Measurements from ENCODE around the gene BAIAP2L2. TPM values are rescaled to one million over a fixed set of nuclear protein-coding genes. Genes with fewer than 3 reads are reported as not detected.
"Not testable (repeated sequence)": the region's sequence is repeated elsewhere in the genome, so short reads cannot be mapped to it uniquely, and the experiment has no call there.

The BAIAP2L2 gene
- total RNA-seq, 1 donor from 2014 or later: not detected

- intact Hi-C loops (cut with DNase I): no loop called here
- Histone ChIP-seq H3K4me1 (peaks cover 21% of the 10 kb centered on the region), H3K4me3 (peak overlapping the region; percentile 37 to 65)
These were observed 30.0 kb downstream of the BAIAP2L2 start for GRCh38 chr22:38080474-38080849.

GRCh38 chr22:38079804-38080203, 30.7 kb downstream of the BAIAP2L2 start:
- intact Hi-C loops (cut with DNase I): no loop called here
- DNase-seq (ENCODE audit: extremely low spot score in 2 of 2): no peak
- Histone ChIP-seq H3K4me1 (peaks cover 21% of the 10 kb centered on the region), H3K9me3 (no peaks in the 10 kb centered on the region), H3K27me3 (no peaks in the 10 kb centered on the region), H3K27ac (no peak overlapping the region), H3K4me3 (no peak overlapping the region), H3K36me3 (peaks cover 0 to 14% of the 10 kb centered on the region in 2 donors)
- TF ChIP-seq POLR2A (IDR thresholded peaks at IDR 0.05) (no peak), POLR2AphosphoS5 (IDR thresholded peaks at IDR 0.05; ENCODE audit: insufficient read depth in 1 of 2, low read depth in 1 of 2) (no peak), CTCF (IDR thresholded peaks at IDR 0.05) (no peak)

More at GRCh38 chr22:38080474-38080849, 30.0 kb downstream of the BAIAP2L2 start:
- TF ChIP-seq POLR2AphosphoS5 (IDR thresholded peaks at IDR 0.05; ENCODE audit: insufficient read depth in 1 of 2, low read depth in 1 of 2) (no peak), CTCF (IDR thresholded peaks at IDR 0.05) (no peak), POLR2A (IDR thresholded peaks at IDR 0.05) (no peak)
- peaks cover 0 to 8% of the 10 kb centered on the region in 2 donors for H3K36me3 ChIP-seq
- no peaks in the 10 kb centered on the region for H3K9me3 ChIP-seq
- no peaks in the 10 kb centered on the region for H3K27me3 ChIP-seq
- no peak overlapping the region for H3K27ac ChIP-seq
- no peak for DNase-seq (ENCODE audit: extremely low spot score in 2 of 2)

- H3K4me1 ChIP-seq: peaks cover 21% of the 10 kb centered on the region
- H3K4me3 ChIP-seq; H3K27ac ChIP-seq; H3K27me3 ChIP-seq; intact Hi-C loops (cut with DNase I); DNase-seq (ENCODE audit: extremely low spot score in 2 of 2); H3K9me3 ChIP-seq: not testable (repeated sequence)
- H3K36me3 ChIP-seq: peaks cover 0 to 20% of the 10 kb centered on the region in 2 donors
These were observed 31.3 kb downstream of the BAIAP2L2 start for GRCh38 chr22:38079208-38079607.

GRCh38 chr22:38078046-38078840, 32.2 kb downstream of the BAIAP2L2 start:
- no peak for DNase-seq (ENCODE audit: extremely low spot score in 2 of 2)
- intact Hi-C loops (cut with DNase I): no loop called here
- H3K27me3 ChIP-seq: no peaks in the 10 kb centered on the region
- H3K36me3 ChIP-seq: peaks cover 0 to 29% of the 10 kb centered on the region in 2 donors
- no peak overlapping the region for H3K27ac ChIP-seq
- peaks cover 21% of the 10 kb centered on the region for H3K4me1 ChIP-seq
- TF ChIP-seq CTCF (IDR thresholded peaks at IDR 0.05) (no peak), POLR2A (IDR thresholded peaks at IDR 0.05) (no peak), POLR2AphosphoS5 (IDR thresholded peaks at IDR 0.05; ENCODE audit: insufficient read depth in 1 of 2, low read depth in 1 of 2) (no peak)
- no peaks in the 10 kb centered on the region for H3K9me3 ChIP-seq
- no peak overlapping the region for H3K4me3 ChIP-seq

- Histone ChIP-seq H3K4me3 (no peak overlapping the region), H3K27ac (no peak overlapping the region)
- intact Hi-C loops (cut with DNase I): no loop called here
These were observed 32.9 kb downstream of the BAIAP2L2 start for GRCh38 chr22:38077595-38077994.

More at GRCh38 chr22:38077595-38077994, 32.9 kb downstream of the BAIAP2L2 start:
- no peaks in the 10 kb centered on the region for H3K9me3 ChIP-seq
- H3K27me3 ChIP-seq: no peaks in the 10 kb centered on the region
- no peak for TF ChIP-seq POLR2AphosphoS5 (IDR thresholded peaks at IDR 0.05; ENCODE audit: insufficient read depth in 1 of 2, low read depth in 1 of 2)
- no peak for TF ChIP-seq POLR2A (IDR thresholded peaks at IDR 0.05)
- TF ChIP-seq CTCF (IDR thresholded peaks at IDR 0.05): no peak
- H3K4me1 ChIP-seq: peaks cover 19% of the 10 kb centered on the region
- no peak for DNase-seq (ENCODE audit: extremely low spot score in 2 of 2)
- peaks cover 0 to 35% of the 10 kb centered on the region in 2 donors for H3K36me3 ChIP-seq
